Left hindlimb (tissue), 1 donor: ENCODE results near the gene ZNF879.

ENCODE experiments used
- DNase-seq: peaks from one replicate; pipeline ENCODE4 v3.0.0-alpha.2; 2018

The ZNF879 gene

DNA sequence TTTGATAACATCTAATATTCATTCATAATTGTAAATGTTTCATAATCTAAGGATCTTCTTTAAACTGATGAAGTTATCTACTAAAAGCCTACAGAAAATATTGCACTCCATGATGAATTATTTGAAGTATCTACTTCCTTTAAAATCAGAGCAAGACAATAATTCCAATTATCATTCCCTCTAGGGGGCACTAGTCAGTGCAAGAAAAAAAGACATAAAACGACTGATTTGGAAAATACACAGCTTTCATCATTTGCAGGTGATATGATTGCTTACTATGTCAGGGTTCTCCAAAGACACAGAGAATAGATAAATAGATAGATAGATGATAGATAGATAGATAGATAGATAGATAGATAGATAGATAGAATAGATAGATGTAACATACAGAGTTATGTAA, 14.9 kb upstream of the ZNF879 start:
- DNase-seq: no peak

DNA sequence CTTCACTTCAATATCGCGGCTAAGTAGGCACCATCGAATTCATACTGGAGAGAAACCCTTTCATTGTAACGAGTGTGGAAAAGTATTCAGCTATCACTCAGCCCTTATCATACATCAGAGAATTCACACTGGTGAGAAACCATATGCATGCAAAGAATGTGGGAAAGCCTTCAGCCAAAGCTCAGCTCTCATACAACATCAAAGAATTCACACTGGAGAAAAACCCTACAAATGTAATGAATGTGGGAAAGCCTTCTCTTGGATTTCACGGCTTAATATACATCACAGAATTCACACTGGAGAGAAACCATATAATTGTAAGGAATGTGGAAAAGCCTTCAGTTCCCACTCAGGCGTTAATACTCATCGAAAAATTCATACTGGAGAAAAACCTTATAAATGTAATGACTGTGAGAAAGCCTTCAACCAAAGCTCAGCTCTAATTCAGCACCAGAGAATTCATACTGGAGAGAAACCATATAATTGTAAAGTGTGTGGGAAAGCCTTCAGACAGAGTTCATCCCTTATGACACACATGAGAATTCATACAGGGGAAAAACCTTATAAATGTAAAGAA, 9.5 kb downstream of the ZNF879 start:
- DNase-seq: no peak

DNA sequence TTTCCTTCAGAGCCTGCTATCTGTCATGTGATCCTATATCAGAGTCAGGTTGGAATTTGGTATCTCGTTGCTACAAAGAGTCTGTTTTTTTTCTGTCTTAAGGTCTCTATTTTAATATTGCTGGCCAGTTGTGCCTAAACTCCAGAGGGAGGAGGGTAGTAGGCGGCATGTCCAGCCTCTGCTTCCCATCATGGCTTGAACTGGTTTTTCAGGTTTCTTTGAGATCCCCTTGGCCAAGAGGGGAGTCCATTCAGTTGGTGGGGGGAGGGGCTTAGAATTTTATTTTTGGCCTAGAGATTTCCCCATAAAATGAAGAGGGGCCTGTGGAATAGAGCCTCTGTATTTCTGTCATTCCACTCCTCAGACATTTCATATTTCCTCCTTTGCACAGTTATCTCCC, 21.2 kb downstream of the ZNF879 start:
- no peak for DNase-seq

DNA sequence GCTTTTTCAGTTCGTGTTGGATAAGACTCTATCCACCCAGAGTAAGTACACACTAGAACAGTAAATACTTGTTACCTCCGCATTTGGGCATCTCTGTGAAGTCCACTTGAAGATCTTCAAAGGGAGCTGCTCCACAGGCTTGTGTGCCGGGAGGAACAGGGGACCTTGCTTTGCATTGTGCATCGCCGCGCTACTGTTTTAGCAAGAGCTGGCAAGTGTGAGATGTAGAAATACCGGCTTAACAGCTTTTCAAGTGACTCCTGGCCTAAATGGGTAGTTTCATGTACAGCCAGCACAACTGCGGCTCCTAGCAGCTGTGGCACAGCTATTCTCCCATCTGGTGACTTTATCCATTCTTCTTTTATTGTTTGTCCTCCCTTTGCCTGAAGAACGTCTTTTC, 28.2 kb downstream of the ZNF879 start:
- DNase-seq: no peak

DNA sequence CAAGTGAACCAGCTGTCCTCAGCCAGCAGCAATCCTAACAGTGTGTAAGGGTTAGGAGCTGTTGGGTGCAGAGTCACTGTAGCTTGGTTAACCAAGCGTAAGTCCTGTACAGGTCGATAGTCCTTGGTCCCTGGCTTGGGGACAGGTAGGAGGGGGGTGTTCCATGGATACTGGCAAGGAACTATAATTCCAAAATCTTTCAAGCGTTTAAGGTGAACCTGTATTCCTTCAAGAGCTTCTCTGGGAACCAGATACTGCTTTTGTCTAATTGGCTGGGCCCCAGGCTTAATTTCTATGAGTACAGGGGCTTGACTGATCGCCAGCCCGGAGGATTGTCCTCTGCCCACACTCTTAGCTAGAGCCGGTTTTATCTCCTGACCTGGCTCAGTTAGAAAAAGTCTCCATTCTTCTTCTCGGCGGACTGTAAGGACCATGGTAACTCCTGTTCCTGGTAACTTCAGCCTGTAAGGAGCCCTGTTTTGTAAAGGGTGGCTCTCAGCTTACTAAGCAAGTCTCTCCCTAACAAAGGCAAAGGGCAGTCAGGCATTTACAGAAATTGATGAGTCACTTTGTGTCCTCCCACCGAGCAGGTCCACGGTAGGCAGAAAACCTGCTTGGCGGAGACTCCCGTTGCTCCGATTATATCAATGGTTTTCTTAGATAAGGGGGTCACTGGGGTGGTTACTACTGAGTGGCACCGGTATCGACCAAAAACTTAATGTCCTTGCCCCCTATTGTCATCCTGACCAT, 30.6 kb downstream of the ZNF879 start:
- no peak for DNase-seq

DNA sequence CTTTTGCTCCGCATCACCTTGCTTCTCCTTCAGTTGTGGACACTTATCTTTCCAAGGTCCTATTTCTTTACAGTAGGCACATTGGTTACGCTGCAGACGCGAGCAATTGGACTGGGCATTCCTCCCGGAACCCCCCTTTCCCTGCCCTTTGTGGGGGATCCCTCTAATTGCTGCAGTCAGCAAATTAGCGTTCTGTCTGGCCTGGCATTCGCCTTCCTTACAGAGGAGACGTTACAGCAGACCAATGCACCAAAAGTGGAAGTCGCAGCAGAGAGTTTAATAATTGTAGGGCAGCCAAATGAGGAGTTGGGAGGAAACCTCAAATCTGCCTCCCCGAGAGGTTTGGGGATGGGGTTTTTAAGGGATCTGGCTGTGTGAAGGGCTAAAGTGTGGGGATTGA, 31.3 kb downstream of the ZNF879 start:
- DNase-seq: no peak

DNA sequence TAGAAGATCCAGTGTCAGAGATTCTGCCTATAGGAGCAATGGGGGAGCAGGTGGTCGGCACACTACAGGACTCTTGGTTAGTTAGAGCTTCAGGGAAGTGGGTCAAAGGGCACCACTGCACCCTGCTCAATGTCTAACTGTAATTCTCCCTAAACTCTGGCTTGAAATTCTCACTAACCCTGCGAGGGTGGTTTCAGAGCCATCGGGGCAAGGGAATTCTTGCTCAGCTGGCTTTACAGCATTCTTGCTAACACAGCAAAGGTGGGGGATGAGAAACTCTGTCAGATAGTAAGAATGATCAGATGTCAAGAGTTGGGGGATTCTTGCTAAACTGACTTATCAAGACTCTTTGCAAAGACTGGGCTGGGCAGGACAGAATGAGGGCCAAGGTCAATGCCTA, 31.8 kb downstream of the ZNF879 start:
- no peak for DNase-seq

DNA sequence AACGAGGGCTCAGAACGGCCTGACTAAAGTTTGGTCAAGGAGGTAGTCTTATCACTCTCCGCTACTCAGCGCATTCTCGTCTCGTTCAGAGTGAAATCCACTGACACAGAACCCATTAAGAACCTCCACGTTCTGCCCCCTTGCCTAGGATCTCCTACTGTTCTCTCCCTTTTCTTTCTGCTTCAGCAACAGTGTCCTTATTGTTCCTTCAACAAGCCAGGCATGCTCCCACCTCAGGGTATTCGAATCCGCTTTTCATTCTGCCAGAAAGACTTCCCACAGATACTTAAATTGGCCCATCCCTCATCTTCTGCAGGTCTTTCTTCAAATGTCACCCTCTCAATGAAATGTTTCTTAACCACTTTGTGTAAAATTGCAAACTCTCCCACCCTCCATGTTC, 32.2 kb downstream of the ZNF879 start:
- no peak for DNase-seq

DNA sequence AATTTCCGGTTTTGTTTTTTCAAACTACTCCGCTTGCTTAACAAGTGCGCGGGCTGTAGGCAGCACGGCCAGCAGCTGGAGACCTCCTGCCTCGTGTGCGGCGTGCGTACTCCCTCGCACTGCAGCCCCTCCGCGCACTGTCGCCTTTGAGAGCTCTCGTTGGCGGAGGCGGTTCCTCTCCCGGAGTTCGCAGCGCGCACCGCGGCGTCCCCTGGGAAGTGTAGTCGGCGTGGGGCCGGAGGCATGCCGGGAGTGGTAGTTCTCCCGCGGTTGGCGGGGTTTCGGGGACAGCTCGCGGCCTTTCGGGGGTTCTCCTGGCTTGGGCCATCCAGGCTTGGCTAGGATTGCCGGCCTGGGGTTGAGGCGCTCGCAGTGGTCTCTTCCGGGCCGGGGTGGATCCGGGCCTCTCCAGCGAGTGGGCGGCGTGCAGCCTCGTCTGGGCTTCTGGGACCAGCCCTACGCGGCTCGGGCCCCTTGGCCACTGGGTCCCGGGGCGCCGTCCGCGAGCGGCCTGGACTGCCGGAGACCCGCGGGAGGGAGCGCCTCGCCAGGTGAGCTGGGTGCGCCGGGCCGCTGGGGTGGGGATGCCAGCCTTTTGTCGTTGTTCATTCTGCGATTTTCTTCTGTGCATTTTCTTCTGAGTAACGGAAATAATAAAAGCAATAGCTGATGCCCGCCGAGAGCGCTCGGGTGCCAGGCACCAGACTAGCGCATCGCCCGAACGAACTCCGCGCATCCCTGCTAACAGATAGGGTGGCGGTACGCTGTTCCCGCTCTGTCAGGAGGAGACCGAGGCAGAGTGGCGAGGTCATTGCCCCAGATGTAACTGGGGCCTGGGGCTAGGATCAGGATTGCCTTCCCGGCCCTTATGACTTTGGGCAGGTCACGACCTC, 36.8 kb downstream of the ZNF879 start, which contains the start of gene ZNF354C:
Gene ZNF354C, plus strand, starts transcription at position 258 of the 893 bp plus-strand sequence. CDS start 1,696 bp downstream, outside the sequence.
- DNase-seq: peak; percentile 95

DNA sequence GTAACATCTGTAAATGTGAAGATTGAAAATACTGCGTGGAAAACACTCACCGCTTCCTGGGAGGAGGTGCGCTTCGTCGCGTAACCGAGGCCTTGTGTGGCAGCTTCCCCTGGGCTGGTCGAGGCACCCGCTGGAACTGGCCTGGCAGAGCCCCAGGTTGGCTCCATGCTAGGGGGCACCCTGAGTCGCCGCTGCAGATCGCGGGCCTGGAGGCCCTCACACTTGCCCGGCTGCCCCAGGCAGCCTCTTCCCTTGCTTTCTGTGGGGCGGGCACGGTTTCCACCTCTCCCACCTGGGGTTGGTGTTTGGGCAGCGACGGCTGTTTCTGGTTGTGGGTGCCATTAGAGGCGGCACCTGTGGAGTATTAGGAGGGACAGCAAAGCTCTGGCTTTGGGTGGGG, 37.4 kb downstream of the ZNF879 start:
- no peak for DNase-seq

DNA sequence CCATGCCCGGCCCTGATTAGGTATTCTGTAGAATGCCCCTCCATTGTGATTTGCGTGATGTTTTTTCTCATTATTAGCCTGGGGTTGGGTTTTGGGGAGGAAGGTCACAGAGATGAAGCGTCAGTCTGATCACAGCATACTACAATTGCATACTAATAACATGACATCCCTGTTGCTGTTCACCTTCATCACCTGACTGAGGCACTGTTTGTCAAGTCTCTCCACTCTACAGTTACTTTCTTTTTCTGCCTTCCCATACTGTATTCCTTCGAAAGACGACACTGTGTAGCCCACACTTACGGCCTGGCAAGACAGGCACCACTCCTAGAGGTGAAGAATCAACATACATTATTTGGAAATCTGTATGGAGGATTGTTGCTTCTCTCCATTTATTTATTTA, 42.1 kb downstream of the ZNF879 start:
- DNase-seq: no peak

DNA sequence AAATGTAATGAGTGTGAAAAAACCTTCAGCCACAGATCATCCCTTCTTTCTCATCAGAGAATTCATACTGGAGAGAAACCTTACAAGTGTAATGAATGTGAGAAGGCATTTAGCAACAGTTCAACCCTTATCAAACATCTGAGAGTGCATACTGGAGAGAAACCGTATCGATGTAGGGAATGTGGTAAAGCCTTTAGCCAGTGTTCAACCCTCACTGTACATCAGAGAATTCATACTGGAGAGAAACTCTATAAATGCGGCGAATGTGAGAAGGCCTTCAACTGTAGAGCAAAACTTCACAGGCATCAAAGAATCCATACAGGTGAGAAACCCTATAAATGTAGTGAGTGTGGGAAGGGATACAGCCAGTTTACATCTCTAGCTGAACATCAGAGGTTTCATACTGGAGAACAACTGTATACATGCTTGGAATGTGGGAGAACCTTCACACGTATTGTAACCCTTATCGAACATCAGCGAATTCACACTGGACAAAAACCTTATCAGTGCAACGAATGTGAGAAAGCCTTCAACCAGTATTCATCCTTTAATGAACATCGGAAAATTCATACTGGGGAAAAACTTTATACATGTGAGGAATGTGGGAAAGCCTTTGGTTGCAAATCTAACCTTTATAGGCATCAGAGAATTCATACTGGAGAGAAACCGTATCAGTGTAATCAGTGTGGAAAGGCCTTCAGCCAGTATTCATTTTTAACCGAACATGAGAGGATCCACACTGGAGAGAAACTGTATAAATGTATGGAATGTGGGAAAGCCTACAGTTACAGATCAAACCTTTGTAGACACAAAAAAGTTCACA, 55.8 kb downstream of the ZNF879 start:
- DNase-seq: no peak

DNA sequence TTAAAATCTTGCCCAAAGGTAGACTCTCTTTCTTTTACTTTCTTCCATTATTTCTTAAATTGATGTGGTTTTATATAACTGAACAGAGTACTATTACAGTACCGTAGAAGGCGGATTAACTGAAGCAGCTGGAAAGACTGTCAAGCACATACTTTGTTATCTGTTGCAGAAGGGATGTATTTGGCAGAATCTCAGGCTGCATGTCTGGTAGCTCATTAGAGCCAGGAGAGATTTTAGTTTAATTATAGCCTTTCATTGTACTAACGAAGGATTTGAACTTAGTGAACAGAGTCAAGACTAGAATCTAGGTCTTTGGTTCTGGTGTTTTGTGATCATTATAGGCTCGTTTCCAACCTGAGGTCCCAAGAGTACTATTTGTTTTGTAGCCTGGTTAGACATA, 57.1 kb downstream of the ZNF879 start:
- no peak for DNase-seq
